Measurements from ENCODE around the gene FBF1.
"Not testable (repeated sequence)": the region's sequence is repeated elsewhere in the genome, so short reads cannot be mapped to it uniquely, and the experiment has no call there.

FBF1 gene

GRCh38 chr17:75873587-75874322, 67.1 kb downstream of the FBF1 start:
- FAIRE-seq: no peak

GRCh38 chr17:75872434-75873351, 68.1 kb downstream of the FBF1 start:
- FAIRE-seq: no peak

GRCh38 chr17:75870228-75870627, 70.6 kb downstream of the FBF1 start:
- FAIRE-seq: not testable (repeated sequence)

GRCh38 chr17:75869282-75870141, 71.3 kb downstream of the FBF1 start:
- FAIRE-seq: no peak

GRCh38 chr17:75868730-75869281, 72.0 kb downstream of the FBF1 start:
- not testable (repeated sequence) for FAIRE-seq

- FAIRE-seq: not testable (repeated sequence)
These were observed 75.2 kb downstream of the FBF1 start for GRCh38 chr17:75865404-75866188.

- FAIRE-seq: not testable (repeated sequence)
These were observed 76.0 kb downstream of the FBF1 start for GRCh38 chr17:75864887-75865286.

- no peak for FAIRE-seq
These were observed 76.4 kb downstream of the FBF1 start for GRCh38 chr17:75864448-75864871.

- FAIRE-seq: no peak
These were observed 78.9 kb downstream of the FBF1 start for GRCh38 chr17:75861927-75862317.
